C1 segment of cervical spinal cord (tissue), 14 donors: ENCODE results near the gene TLCD2.
"Not testable (repeated sequence)": the region's sequence is repeated elsewhere in the genome, so short reads cannot be mapped to it uniquely, and the experiment has no call there.

Experiments used
- DNase-seq, 14 donors: peaks; one replicate each; lab custom pipeline; 2025; lab: John Stamatoyannopoulos, UW

Gene TLCD2

GRCh38 chr17:1716912-1717695 lies 6.9 kb upstream of the TLCD2 start:
- peak; percentile 54 to 96 (median 91) for DNase-seq

DNA sequence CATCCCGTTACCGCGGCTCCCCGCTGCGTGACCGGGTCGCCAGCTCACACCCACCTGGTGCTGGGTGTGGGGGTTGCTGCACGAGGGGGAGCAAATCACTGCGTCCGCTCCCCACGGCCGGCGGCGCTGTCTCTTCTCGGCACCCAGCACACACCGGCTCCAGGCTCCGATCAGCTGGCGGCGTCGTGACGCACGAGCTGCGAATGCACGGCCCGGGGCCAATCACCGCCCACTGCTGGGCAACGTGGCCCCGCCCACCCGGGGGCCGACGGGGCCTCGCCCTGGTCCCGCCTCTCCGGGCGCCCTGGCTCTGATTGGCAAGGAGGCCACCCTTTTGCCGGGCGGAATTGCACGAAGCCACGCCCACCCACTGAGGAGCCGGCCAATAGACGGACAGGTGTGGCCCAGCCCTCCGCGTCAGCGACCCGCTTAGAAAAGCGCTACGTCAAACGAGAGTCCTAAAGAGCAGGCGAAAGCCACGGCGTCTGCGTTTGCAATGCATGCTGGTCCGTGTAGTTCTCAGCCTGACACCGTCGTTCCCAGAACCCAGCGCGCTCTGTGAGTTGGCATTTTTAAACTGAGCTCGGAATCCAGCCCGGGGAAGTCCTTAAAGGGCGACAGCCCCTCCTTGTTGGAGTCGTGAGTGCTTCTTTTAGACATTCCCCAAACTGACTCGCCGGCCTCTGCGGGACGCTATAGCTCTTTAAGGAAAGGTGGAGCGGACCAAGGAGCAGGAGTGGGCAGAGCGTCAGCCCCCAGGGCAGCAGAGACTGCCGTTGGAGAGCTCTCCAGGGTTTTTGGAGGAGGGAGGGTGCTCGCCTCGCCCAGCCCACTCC lies 6.1 kb upstream of the TLCD2 start:
- peak; percentile 94 to 100 (median 99) for DNase-seq

- no peak for DNase-seq
Observed at GRCh38 chr17:1715803-1716075, 5.6 kb upstream of the TLCD2 start.

- DNase-seq = peak in 10 of 14 donors; percentile 23 to 87 (median 58)
Observed at GRCh38 chr17:1714980-1715802, 5.0 kb upstream of the TLCD2 start.

- DNase-seq = peak in 11 of 14 donors; percentile 10 to 89 (median 62)
Observed at GRCh38 chr17:1714427-1714979, 4.3 kb upstream of the TLCD2 start.

DNA sequence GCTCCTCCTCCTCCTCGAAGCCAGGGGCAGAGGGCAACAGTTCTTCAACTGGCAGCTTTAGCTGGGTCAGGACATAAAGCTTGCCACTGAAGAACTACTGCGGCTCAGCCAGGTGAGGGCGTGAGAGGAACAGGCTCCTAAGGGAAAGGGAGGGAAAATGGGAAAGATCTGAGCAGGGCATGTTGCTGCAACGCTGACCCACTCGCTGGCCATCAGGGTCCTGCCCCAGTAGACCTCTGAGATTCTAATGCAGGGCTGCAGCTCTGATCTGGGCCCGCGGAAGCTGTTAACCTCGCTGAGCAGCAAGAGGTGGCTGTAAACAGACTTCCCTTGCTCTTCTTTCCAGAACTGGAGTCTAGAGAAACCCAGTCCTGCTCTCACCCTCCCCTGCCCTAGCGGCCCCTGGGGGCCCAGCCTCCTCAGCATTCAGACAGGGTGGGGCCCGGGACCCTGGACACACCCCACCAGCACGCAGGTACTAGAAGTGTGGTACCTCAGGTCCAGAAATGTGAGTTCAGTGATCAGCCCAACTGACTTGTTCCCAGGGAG lies 3.8 kb upstream of the TLCD2 start:
- no peak for DNase-seq

- DNase-seq = no peak
Observed at GRCh38 chr17:1713160-1713877, 3.1 kb upstream of the TLCD2 start.

- no peak for DNase-seq
Observed at GRCh38 chr17:1712271-1712670, 2.1 kb upstream of the TLCD2 start.

GRCh38 chr17:1711804-1712203 lies 1.6 kb upstream of the TLCD2 start:
- no peak for DNase-seq

- no peak for DNase-seq
Observed at GRCh38 chr17:1710807-1711553, 803 bp upstream of the TLCD2 start.

DNA sequence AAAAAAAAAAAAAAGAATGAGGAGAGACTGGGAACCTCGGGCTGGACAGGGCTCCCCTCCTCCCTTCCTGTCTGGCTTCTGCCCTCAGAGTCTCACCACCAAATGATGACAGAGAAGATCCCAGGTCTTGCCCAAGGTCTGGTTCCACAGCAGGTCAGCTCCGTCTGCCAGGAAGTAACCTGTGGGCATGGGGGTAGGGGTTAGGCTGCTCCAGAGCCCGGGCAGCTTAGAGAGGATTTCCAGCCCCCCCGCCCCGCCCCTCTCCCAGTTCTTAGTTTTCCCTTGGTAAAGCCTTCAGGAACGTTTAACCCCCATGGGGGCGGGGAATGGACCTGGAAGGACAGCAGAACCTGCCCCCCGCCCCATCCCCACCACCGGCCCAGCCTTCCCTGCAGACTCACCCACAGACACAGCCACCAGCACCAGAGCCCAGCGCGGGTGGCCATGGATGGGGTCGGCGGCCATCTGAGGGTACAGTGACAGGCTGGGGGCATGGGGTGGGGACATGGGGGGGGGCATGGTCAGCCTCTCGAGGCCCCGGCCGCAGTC lies 700 bp downstream of the TLCD2 start:
- DNase-seq = no peak

DNA sequence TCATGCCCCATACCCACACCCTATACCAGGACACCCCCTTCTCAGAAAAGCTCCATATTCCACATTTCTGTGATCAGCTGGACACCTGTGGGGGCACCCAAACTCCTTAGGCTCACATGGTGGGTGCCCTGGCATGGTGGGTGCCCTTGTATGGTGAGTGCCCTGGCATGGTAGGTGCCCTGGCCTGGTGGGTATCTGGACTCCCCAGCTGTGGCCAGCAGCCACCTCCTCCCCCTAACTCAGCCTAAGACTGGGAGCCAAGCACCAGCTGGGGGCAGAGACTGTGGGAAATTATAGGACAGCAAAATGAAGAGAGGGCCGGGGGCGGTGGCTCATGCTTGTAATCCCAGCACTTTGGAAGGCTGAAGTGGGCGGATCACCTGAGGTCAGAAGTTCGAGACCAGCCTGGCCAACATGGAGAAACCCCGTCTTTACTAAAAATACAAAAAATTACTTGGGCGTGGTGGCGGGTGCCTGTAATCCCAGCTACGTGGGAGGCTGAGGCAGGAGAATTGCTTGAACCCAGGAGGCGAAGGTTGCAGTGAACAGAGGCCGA lies 1.3 kb downstream of the TLCD2 start:
- not testable (repeated sequence) for DNase-seq

GRCh38 chr17:1707107-1707506 lies 3.1 kb downstream of the TLCD2 start:
- no peak for DNase-seq

- no peak for DNase-seq
Observed at GRCh38 chr17:1705004-1705403, 5.2 kb downstream of the TLCD2 start.

DNA sequence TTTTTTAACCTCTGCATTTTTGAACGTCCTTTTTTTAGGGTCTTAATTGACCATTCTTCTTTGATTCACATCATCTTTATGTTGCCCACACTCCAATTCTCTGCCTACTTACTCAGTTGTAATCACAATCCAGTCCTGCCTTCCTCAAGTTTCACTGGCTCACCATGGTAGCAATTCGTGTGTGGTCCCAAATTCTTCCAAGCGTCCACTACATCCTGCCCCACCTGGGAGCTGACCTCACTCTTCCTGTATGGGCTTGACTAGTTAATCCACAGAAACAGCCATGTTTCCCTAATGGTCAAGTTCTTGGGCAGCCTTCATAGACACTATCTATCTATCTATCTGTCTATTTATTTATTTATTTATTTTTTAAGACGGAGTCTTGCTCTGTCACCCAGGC lies 7.1 kb downstream of the TLCD2 start:
- no peak for DNase-seq

DNA sequence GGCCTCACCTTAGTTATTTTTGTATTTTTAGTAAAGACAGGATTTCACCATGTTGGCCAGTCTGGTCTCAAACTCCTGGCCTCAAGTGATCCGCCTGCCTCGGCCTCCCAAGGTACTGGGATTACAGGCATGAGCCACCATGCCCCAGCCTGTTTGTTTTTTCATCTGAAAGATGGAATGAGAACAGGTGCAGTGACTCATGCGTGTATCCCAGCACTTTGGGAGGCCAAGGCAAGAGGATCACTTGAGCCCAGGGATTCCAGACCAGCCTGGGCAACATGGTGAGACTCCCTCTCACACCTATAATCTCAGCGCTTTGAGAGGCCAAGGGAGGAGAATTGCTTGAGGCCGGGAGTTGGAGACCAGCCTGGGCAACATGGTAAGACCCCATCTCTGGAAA lies 10.3 kb downstream of the TLCD2 start:
- not testable (repeated sequence) for DNase-seq

DNA sequence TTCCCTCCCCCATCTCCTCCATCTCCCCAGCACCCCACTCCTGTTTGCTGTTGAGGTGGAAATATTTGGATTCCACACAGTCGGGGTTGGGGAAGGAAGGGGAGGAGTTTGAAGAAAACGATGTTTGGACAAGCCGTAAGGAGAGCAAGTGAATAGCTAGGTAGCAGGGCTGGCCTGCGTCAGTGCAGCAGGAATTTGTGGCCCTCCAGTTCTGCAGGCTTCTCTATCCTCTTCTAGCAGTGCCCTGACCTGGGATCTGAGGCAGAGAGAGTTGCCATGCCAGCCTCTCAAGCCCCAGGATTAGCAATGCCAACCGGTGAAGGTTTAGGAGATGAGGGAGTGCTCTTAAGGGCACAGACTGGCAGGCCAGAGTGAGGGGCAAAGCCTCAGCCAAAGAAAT lies 12.5 kb downstream of the TLCD2 start:
- DNase-seq = no peak

DNA sequence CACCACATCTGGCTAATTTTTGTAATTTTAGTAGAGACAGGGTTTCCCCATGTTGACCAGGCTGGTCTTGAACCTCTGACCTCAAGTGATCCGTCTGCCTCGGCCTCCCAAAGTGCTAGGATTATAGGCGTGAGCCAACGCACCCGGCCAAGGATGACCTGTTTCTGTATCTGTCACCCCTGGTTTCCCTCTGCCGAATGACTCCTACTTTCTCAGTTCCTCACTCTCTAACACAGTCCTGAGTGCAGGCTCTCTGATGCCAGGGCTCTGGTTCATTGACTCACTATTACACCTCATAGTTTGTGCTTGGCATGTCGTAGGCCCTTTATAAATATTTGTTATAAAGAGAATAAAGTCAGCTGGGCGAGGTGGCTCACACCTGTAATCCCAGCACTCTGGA lies 14.8 kb downstream of the TLCD2 start:
- DNase-seq = no peak

- no peak for DNase-seq
Observed at GRCh38 chr17:1693339-1693738, 16.8 kb downstream of the TLCD2 start.
